Prostate gland (tissue), 2 donors: ENCODE results near the gene COL13A1. TPM values are rescaled to one million over a fixed set of nuclear protein-coding genes. Genes with fewer than 3 reads are reported as not detected.

ENCODE experiments used
- DNase-seq: peaks from one replicate; pipeline ENCODE4 v3.0.0-alpha.2; 2019; ENCODE audit warnings: low spot score
- H3K27ac ChIP-seq, 2 donors: fragments of 200-600 bp; sonication (generic); 2 replicates each; pipeline ENCODE4 v1.5.1; 2017 to 2019
- H3K27me3 ChIP-seq: fragments of 200-600 bp; sonication (generic); replicated peaks from 2 replicates; pipeline ENCODE4 v1.5.1; 2019; ENCODE audit not compliant: insufficient read depth
- H3K36me3 ChIP-seq, 2 donors: fragments of 200-600 bp; sonication (generic); 1 replicate in 1 of 2; 2 replicates in 1 of 2; pipeline versions ENCODE4 v1.5.1 to v1.8.1; 2017 to 2019
- H3K4me1 ChIP-seq: fragments of 200-600 bp; sonication (generic); replicated peaks from 2 replicates; pipeline ENCODE4 v1.5.1; 2019
- H3K4me3 ChIP-seq, 2 donors: fragments of 200-600 bp; sonication (generic); 2 replicates each; pipeline ENCODE4 v1.5.1; 2017 to 2019
- H3K9me3 ChIP-seq: fragments of 200-600 bp; sonication (generic); 2 replicates; pipeline ENCODE4 v1.5.1; 2017
- CTCF ChIP-seq, 4 experiments: fragments of 200-600 bp in 2 of 4; fragments of 450-650 bp in 2 of 4; sonication (generic) in 2 of 4; IDR thresholded peaks; 1 replicate in 3 of 4; 2 replicates in 1 of 4; pipeline ENCODE4 v1.5.1; 2016 to 2019; ENCODE audit warnings: antibody characterized with exemption in 4 of 4, mild to moderate bottlenecking in 2 of 4, moderate library complexity in 2 of 4
- POLR2A ChIP-seq: fragments of 450-650 bp; IDR thresholded peaks from one replicate; pipeline ENCODE4 v1.6.1; 2016; ENCODE audit warnings: antibody characterized with exemption, mild to moderate bottlenecking
- POLR2AphosphoS5 ChIP-seq: sonication (generic); formaldehyde crosslinking; IDR thresholded peaks from one replicate; pipeline ENCODE4 v1.6.1; 2017; ENCODE audit warnings: antibody characterized with exemption
- WGBS: methylation state at CpG from one replicate; pipeline ENCODE4 v1.1.5; 2018; 5-methylcytosine and 5-hydroxymethylcytosine counted together
- intact Hi-C: fragments of 100-400 bp; cut with DNase I; formaldehyde crosslinking; loops from one replicate; pipeline ENCODE4 v1.14.2; 2022
- total RNA-seq, 2 donors: library from RNA; depleted of rRNA; stranded (reverse); fragments of >200 nt; gene quantifications; one replicate each; pipeline ENCODE4 v1.1.0, GENCODE V29; 2016

The COL13A1 gene
- total RNA-seq, 2 donors from 2014 or later: 2.1 to 3.0 TPM

GRCh38 chr10:69807696-69808095 is 6.0 kb downstream of the COL13A1 start:
- Histone ChIP-seq H3K27ac (no peak overlapping the region), H3K9me3 (no peaks in the 10 kb centered on the region), H3K4me3 (no peak overlapping the region), H3K27me3 (no peaks in the 10 kb centered on the region), H3K36me3 (no peaks in the 10 kb centered on the region), H3K4me1 (no peaks in the 10 kb centered on the region)
- TF ChIP-seq POLR2AphosphoS5: no peak
- TF ChIP-seq POLR2A: no peak
- no peak for TF ChIP-seq CTCF (IDR thresholded peaks at IDR 0.05)
- intact Hi-C loops: no loop called here
- 97% methylated on average over 2 of the region's 2 CpGs for WGBS
- no peak for DNase-seq

- H3K36me3 ChIP-seq: no peaks in the 10 kb centered on the region
- intact Hi-C loops: no loop called here
- no peak for DNase-seq
- H3K27me3 ChIP-seq: no peaks in the 10 kb centered on the region
- no peaks in the 10 kb centered on the region for H3K4me1 ChIP-seq
- no peak overlapping the region for H3K4me3 ChIP-seq
- TF ChIP-seq POLR2AphosphoS5 (no peak), CTCF (IDR thresholded peaks at IDR 0.05) (no peak), POLR2A (no peak)
- no peak overlapping the region for H3K27ac ChIP-seq
- no peaks in the 10 kb centered on the region for H3K9me3 ChIP-seq
- WGBS: 95% methylated on average over 1 of the region's 1 CpG
These were observed 7.6 kb downstream of the COL13A1 start for GRCh38 chr10:69809318-69809717.

DNA sequence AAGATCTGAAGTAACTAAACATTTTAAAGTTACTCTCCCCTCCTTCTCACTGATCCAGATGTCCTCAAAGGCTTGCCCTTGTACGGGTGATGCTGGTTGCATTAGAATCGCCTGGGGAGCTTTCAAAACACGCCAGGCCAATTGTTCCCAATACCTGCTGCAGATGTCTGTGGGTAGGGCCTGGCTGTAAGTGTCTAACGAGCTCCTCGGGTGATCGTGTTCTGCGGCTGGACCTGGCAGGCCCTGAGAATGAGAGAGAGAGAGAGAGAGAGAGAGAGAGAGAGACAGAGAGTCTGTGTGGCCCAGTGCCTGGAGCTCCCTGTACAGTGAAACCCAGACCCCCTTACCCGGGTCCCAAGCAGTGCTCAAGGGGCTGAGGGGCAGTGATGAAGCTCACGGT is 8.4 kb downstream of the COL13A1 start:
- H3K36me3 ChIP-seq: no peaks in the 10 kb centered on the region
- intact Hi-C loops: no loop called here
- no peak overlapping the region for H3K27ac ChIP-seq
- WGBS: 50% methylated on average over 9 of the region's 9 CpGs
- H3K4me3 ChIP-seq: no peak overlapping the region
- H3K4me1 ChIP-seq: no peaks in the 10 kb centered on the region
- DNase-seq: no peak
- TF ChIP-seq POLR2AphosphoS5 (no peak), POLR2A (no peak), CTCF (IDR thresholded peaks at IDR 0.05) (no peak)
- H3K27me3 ChIP-seq: no peaks in the 10 kb centered on the region
- no peaks in the 10 kb centered on the region for H3K9me3 ChIP-seq

GRCh38 chr10:69810675-69811397 is 9.1 kb downstream of the COL13A1 start:
- DNase-seq: no peak
- intact Hi-C loops: no loop called here
- Histone ChIP-seq H3K27me3 (no peaks in the 10 kb centered on the region), H3K4me1 (no peaks in the 10 kb centered on the region), H3K4me3 (no peak overlapping the region), H3K27ac (no peak overlapping the region), H3K36me3 (no peaks in the 10 kb centered on the region), H3K9me3 (no peaks in the 10 kb centered on the region)
- TF ChIP-seq CTCF (IDR thresholded peaks at IDR 0.05) (no peak), POLR2AphosphoS5 (no peak), POLR2A (no peak)
- WGBS: 93% methylated on average over 12 of the region's 12 CpGs

DNA sequence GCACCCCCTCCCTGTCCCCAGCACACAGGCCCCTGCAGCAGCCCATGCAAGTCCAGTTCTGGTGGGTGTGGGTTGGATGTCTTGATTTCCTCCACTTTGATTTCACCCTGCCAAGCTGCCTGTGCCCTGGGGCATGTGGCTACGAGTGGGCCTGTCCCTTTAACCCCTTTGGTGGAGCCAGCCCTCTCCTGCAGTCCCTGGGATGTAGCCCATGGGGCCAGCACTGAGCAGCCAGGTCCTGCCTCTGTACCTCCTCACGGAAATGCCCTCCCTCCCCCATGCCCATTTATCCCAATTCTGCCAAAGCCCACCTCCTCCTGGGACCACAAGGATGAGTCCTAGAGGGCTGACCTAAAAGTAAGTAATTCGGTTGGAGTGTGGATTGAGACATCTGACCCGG is 11.9 kb downstream of the COL13A1 start:
- no peak for DNase-seq
- intact Hi-C loops: no loop called here
- no peak overlapping the region for H3K4me3 ChIP-seq
- no peaks in the 10 kb centered on the region for H3K4me1 ChIP-seq
- 79% methylated on average over 4 of the region's 4 CpGs for WGBS
- TF ChIP-seq POLR2AphosphoS5 (no peak), CTCF (IDR thresholded peaks at IDR 0.05) (no peak), POLR2A (no peak)
- no peak overlapping the region for H3K27ac ChIP-seq
- no peaks in the 10 kb centered on the region for H3K27me3 ChIP-seq
- no peaks in the 10 kb centered on the region for H3K36me3 ChIP-seq
- no peaks in the 10 kb centered on the region for H3K9me3 ChIP-seq
